ENCODE data around the gene RIPK1. TPM values are rescaled to one million over a fixed set of nuclear protein-coding genes. Genes with fewer than 3 reads are reported as not detected.
"Not testable (repeated sequence)": the region's sequence is repeated elsewhere in the genome, so short reads cannot be mapped to it uniquely, and the experiment has no call there.

Gene RIPK1
- total RNA-seq, 1 experiment from 2014 or later: 14.8 TPM

DNA sequence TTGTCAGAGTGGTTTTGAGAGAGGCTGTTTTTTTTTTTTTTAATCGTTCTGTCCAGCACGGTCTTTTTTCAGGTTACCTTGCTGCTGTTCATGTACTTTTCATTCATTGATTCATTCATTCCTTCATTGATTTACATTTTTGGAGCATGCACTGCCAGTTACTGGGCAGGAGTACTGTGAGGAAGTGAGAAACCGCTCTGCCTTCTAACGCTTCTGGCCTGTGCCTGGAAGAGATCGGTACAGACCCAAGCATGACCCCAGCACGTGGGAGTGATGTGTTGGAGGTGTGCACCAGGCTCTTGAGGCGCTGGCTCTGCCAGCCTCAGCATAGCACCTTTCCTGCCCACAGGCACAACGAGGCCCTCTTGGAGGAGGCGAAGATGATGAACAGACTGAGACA lies 9.1 kb downstream of the RIPK1 start:
- Histone ChIP-seq H3F3A (ENCODE audit: insufficient read depth, low read depth) (no peaks in the 10 kb centered on the region), H2AFZ (no peak overlapping the region), H3K27me3 (ENCODE audit: insufficient read depth, low read depth) (no peaks in the 10 kb centered on the region), H3K27ac (no peak overlapping the region), H3K4me2 (no peak overlapping the region), H3K79me2 (ENCODE audit: low read depth) (peaks cover 32% of the 10 kb centered on the region), H3K9me3 (ENCODE audit: insufficient read depth, low read depth) (no peaks in the 10 kb centered on the region), H3K4me1 (replicated peaks; ENCODE audit: insufficient read depth) (no peaks in the 10 kb centered on the region), H3K9me2 (ENCODE audit: insufficient read depth) (no peaks in the 10 kb centered on the region), H3K36me3 (ENCODE audit: low read depth) (no peaks in the 10 kb centered on the region), H3K4me3 (no peak overlapping the region), H4K20me1 (ENCODE audit: insufficient read depth) (peaks cover 6% of the 10 kb centered on the region)
- POLR2A ChIA-PET (ENCODE audit: unreplicated experiment): no interaction called here
- intact Hi-C loops (cut with micrococcal nuclease; ENCODE audit: unreplicated experiment): no loop called here
- TF ChIP-seq, protein P1, sequence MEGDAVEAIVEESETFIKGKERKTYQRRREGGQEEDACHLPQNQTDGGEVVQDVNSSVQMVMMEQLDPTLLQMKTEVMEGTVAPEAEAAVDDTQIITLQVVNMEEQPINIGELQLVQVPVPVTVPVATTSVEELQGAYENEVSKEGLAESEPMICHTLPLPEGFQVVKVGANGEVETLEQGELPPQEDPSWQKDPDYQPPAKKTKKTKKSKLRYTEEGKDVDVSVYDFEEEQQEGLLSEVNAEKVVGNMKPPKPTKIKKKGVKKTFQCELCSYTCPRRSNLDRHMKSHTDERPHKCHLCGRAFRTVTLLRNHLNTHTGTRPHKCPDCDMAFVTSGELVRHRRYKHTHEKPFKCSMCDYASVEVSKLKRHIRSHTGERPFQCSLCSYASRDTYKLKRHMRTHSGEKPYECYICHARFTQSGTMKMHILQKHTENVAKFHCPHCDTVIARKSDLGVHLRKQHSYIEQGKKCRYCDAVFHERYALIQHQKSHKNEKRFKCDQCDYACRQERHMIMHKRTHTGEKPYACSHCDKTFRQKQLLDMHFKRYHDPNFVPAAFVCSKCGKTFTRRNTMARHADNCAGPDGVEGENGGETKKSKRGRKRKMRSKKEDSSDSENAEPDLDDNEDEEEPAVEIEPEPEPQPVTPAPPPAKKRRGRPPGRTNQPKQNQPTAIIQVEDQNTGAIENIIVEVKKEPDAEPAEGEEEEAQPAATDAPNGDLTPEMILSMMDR (conservative IDR thresholded peaks at IDR 0.05): no peak
- no peak for TF ChIP-seq EZH2 (IDR thresholded peaks at IDR 0.05; ENCODE audit: low read depth)
- no TSS peak for BruUV-seq (replicated peaks)
- CTCF ChIA-PET: no interaction called here
- DNase-seq: no peak

DNA sequence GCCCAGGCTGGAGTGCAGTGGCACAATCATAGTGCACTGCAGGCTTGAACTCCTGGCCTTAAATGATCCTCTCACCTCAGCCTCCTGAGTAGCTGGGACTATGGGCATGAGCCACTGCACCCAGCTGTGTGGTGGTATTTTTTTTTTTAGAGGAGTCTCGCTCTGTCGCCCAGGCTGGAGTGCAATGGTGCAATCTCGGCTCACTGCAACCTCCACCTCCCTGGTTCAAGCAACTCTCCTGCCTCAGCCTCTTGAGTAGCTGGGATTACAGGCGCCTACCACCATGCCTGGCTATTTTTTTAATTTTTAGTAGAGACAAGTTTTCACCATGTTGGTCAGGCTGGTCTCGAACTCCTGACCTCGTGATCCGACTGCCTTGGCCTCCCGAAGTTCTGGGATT lies 10.7 kb downstream of the RIPK1 start:
- intact Hi-C loops (cut with micrococcal nuclease; ENCODE audit: unreplicated experiment); H3K27me3 ChIP-seq (ENCODE audit: insufficient read depth, low read depth); H3K27ac ChIP-seq; H3K9me3 ChIP-seq (ENCODE audit: insufficient read depth, low read depth); H3K4me1 ChIP-seq (replicated peaks; ENCODE audit: insufficient read depth); BruUV-seq (replicated peaks); H3K4me3 ChIP-seq; H4K20me1 ChIP-seq (ENCODE audit: insufficient read depth); POLR2A ChIA-PET (ENCODE audit: unreplicated experiment); H3K4me2 ChIP-seq; CTCF ChIA-PET; H3K9me2 ChIP-seq (ENCODE audit: insufficient read depth); H3K36me3 ChIP-seq (ENCODE audit: low read depth); H3F3A ChIP-seq (ENCODE audit: insufficient read depth, low read depth); DNase-seq; H2AFZ ChIP-seq: not testable (repeated sequence)
- H3K79me2 ChIP-seq (ENCODE audit: low read depth): peaks cover 19% of the 10 kb centered on the region

DNA sequence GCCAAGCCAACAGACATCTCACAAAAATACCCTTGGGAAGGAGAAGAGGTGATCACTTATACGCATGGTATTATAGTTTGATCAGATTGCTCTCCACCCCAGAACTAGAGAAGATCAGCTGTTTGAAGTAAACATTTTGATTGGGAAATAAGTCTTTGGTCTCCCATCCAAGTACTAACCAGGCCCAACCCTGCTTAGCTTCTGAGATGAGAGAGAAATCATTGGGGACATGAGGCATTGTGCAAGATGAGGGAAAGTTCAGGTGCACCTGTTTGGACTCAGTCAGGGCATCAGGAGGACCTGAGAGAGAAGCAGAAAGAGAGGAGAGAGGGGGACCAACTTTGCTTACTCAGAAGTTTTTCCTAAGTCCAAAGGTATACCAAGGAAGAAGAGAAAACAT lies 11.4 kb downstream of the RIPK1 start:
- Histone ChIP-seq H2AFZ (no peak overlapping the region), H3F3A (ENCODE audit: insufficient read depth, low read depth) (no peaks in the 10 kb centered on the region), H3K4me1 (replicated peaks; ENCODE audit: insufficient read depth) (no peaks in the 10 kb centered on the region), H3K36me3 (ENCODE audit: low read depth) (no peaks in the 10 kb centered on the region), H3K4me2 (no peak overlapping the region), H3K79me2 (ENCODE audit: low read depth) (peaks cover 15% of the 10 kb centered on the region; the same call in 1 of the 2 replicates), H3K9me2 (ENCODE audit: insufficient read depth) (no peaks in the 10 kb centered on the region), H3K27me3 (ENCODE audit: insufficient read depth, low read depth) (no peaks in the 10 kb centered on the region), H3K4me3 (no peak overlapping the region), H3K27ac (no peak overlapping the region), H4K20me1 (ENCODE audit: insufficient read depth) (peaks cover 6% of the 10 kb centered on the region), H3K9me3 (ENCODE audit: insufficient read depth, low read depth) (no peaks in the 10 kb centered on the region)
- no peak for DNase-seq
- BruUV-seq (replicated peaks): no TSS peak
- TF ChIP-seq, protein P1 (conservative IDR thresholded peaks at IDR 0.05): no peak
- intact Hi-C loops (cut with micrococcal nuclease; ENCODE audit: unreplicated experiment): no loop called here
- POLR2A ChIA-PET (ENCODE audit: unreplicated experiment): interaction anchor here (0.6 kb wide), 1 partner anchor 432 kb away, joined by 3 read pairs; no protein-coding TSS in a partner anchor
- CTCF ChIA-PET: no interaction called here

DNA sequence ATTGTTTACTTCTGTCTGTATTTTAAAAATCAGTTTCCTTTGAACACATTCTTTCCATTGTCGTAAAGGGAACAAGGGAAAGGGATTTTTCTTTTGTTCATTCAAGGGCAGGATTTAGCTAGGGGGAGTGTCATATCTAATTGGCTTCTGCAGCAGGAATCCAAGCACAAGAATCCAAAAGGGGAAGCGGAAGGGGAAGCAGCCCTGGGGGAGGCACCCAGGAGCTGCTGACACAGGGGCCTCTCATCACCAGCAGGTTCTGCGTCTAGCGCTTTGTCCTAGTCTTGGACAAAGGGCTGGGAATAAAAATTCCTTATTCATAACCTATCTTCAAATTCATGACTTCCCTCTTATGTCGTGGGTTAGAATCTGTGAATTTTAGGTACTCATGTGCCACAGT lies 13.7 kb downstream of the RIPK1 start:
- no peak overlapping the region for H3K27ac ChIP-seq
- H3K9me3 ChIP-seq (ENCODE audit: insufficient read depth, low read depth): no peaks in the 10 kb centered on the region
- H3K4me2 ChIP-seq: no peak overlapping the region
- no peak for DNase-seq
- no peaks in the 10 kb centered on the region for H3K4me1 ChIP-seq (replicated peaks; ENCODE audit: insufficient read depth)
- no peak overlapping the region for H3K4me3 ChIP-seq
- POLR2A ChIA-PET (ENCODE audit: unreplicated experiment): no interaction called here
- H3F3A ChIP-seq (ENCODE audit: insufficient read depth, low read depth): no peaks in the 10 kb centered on the region
- H2AFZ ChIP-seq: no peak overlapping the region
- H3K9me2 ChIP-seq (ENCODE audit: insufficient read depth): no peaks in the 10 kb centered on the region
- intact Hi-C loops (cut with micrococcal nuclease; ENCODE audit: unreplicated experiment): no loop called here
- CTCF ChIA-PET: no interaction called here
- H3K79me2 ChIP-seq (ENCODE audit: low read depth): no peaks in the 10 kb centered on the region
- no peaks in the 10 kb centered on the region for H4K20me1 ChIP-seq (ENCODE audit: insufficient read depth)
- no peaks in the 10 kb centered on the region for H3K27me3 ChIP-seq (ENCODE audit: insufficient read depth, low read depth)
- H3K36me3 ChIP-seq (ENCODE audit: low read depth): no peaks in the 10 kb centered on the region
- BruUV-seq (replicated peaks): no TSS peak
- no peak for TF ChIP-seq EZH2 (IDR thresholded peaks at IDR 0.05; ENCODE audit: low read depth)
- TF ChIP-seq, protein P1 (conservative IDR thresholded peaks at IDR 0.05): no peak

All from PC-9 (cell line).